Activated CD4-positive, alpha-beta T cell treated with anti-CD3 and anti-CD28 coated beads for 4 hours (primary cell): ENCODE results near the gene SPEF1.

Experiments
- DNase-seq, 2 donors: peaks; one replicate each; pipeline ENCODE4 v3.0.0-alpha.2; 2020

The SPEF1 gene

GRCh38 chr20:3744806-3745685, 36.2 kb downstream of the SPEF1 start:
- peak; percentile 79 to 83 for DNase-seq

GRCh38 chr20:3744037-3744436, 37.2 kb downstream of the SPEF1 start:
- no peak for DNase-seq

GRCh38 chr20:3743251-3743650, 38.0 kb downstream of the SPEF1 start:
- no peak for DNase-seq

GRCh38 chr20:3741836-3742458, 39.3 kb downstream of the SPEF1 start:
- no peak for DNase-seq

- no peak for DNase-seq
These were observed 40.5 kb downstream of the SPEF1 start for GRCh38 chr20:3740615-3741301.

- DNase-seq = no peak
These were observed 41.3 kb downstream of the SPEF1 start for GRCh38 chr20:3739926-3740451.

- no peak for DNase-seq
These were observed 42.0 kb downstream of the SPEF1 start for GRCh38 chr20:3739054-3739925.

DNA sequence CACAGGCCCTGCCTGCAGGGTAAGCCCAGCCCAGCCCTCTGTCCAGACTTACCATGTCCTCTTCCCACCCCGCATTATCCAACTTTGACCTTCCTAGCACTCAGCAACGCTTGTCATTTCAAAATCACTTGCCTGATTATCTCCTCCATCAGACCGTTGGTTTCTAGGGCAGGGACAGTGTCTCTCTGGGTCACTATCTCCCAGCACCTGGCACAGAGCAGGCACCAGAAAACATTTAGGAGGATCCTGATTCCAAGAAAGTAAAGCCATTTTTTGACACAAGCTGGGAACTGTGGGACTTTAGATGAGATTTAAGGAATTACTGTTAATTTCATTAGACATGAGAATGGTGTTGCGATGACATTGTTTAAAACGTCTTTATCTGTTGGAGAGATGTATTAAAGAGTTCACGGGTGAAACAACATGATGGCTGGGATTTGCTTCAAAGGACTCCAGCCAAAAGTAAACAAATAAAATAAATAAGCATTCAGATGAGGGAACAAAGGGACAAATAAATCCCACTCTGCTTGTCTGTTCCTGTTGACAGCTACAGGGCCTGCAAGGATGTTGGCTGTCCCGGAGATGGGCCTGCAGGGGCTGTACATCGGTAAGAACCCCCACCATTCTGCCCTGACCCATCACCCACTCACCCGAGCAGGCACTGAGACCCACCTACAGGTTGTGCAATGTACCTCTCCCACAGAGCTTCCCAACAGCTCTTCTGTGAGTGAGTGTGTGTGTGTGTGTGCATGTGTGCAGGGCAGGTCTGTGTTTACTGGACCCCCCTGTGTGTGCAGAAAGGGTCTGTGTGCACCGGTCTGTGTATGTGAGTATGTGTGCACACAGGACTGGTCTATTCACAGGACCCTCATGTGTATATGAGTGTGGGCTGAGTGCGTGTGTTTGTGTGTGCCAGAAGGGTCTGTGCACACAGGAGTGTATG, 42.9 kb downstream of the SPEF1 start:
- DNase-seq = no peak

- no peak for DNase-seq
These were observed 45.5 kb downstream of the SPEF1 start for GRCh38 chr20:3735768-3736167.

GRCh38 chr20:3734111-3734843, 47.0 kb downstream of the SPEF1 start:
- no peak for DNase-seq

DNA sequence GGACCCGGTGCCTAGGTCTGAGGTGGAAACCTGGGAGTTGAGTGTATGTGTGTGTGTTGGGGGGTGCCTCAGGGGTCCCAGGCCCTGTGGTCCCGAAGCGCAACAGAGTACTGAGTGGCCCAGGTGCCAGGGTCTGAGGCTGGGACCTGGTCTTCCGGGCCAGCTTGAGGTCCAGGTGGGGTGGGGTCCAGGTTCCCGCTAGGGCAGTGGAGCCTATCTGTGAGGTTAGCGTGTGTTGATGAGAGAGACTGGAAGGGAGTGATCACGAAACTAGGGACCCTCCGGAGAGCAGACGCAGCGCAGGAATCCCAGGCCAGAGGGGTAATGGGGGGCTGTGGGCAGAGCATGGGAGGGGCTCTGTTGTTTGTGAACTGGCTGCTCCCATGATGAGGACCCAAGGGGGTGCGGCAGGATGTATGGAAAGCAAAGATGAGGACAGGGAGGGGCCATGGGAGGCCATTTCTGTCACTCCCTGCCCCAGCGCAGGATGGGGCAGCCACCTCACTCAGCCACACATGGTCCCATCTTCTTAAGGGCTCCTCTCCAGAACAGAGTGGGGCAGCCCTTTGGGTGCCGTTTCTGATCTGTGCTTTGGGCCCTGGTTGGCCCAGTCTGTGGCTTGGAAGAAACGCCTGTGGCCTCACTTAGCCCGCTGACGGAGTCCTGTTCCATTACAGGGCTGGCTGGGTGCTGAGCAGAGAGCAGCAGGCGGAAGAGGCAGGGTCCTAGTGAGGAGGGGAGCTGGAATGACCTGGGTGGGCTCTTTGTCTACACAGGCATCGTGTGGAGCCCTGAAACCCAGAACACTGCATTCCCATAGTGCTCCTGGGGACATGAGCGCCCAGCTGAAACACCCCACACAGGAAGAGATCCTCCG, 47.9 kb downstream of the SPEF1 start:
- no peak for DNase-seq

DNA sequence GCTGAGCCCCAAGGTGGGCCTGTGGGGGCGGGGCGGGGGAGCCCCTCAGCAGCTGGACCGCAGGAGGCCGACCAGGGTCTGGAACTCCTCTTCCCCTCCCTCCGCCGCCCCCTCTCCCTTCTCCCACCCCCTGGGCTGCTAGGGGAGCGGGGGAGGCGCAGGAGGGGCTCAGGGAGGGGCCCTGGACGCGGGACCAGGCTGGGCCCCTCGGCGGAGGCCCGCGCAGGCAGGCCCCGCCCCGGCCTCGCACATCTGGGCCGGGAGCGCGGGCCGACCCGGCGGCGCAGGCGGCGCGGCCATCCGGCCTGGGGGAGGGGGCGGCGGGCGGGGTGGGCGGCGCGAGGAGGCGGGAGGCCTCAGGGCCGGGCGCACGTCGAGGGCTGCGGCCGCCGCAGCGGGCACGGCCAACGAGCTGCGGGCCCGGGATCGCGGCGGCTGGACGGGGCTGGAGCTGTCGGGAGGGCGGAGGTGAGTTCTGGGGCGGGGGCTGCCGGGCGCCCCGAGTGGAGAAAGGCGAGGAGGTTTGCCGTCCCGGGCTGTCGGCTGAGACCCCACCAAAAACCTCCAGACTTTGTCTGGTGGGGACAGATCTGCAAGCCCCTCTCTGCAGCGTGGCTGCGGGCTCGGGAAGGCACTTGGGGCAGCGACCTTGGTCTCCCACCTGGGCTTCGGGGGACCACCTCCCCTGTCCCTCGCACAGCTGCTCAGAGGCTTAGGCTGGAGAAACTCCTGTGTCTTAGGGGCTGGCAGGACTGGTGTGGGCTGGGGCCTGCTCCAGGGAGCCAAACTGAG, 48.7 kb downstream of the SPEF1 start, which contains the start of gene HSPA12B:
Gene HSPA12B, plus strand, starts transcription at position 359 of the 792 bp plus-strand sequence. CDS start 5,990 bp downstream, outside the sequence.
- DNase-seq = no peak

DNA sequence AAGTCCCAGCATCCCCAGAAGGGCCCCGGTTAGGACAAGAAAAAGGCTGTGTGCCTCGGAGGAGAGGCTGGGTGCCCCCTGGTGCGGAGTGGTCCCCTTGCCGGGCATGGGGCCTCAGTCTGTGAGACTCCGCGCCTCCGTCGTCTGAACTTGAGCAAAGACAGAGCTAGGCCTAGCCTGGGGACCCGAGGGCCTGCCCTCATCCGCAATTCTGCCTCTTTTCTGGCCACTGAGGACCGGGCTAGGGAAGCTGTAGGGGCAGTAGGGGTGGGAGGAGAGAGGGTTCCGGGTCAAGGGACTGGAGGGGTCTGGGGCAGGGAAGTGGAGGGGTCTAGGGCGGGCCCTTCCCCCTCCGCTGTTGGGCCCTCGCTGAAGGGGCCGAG, 49.3 kb downstream of the SPEF1 start:
- DNase-seq = no peak

DNA sequence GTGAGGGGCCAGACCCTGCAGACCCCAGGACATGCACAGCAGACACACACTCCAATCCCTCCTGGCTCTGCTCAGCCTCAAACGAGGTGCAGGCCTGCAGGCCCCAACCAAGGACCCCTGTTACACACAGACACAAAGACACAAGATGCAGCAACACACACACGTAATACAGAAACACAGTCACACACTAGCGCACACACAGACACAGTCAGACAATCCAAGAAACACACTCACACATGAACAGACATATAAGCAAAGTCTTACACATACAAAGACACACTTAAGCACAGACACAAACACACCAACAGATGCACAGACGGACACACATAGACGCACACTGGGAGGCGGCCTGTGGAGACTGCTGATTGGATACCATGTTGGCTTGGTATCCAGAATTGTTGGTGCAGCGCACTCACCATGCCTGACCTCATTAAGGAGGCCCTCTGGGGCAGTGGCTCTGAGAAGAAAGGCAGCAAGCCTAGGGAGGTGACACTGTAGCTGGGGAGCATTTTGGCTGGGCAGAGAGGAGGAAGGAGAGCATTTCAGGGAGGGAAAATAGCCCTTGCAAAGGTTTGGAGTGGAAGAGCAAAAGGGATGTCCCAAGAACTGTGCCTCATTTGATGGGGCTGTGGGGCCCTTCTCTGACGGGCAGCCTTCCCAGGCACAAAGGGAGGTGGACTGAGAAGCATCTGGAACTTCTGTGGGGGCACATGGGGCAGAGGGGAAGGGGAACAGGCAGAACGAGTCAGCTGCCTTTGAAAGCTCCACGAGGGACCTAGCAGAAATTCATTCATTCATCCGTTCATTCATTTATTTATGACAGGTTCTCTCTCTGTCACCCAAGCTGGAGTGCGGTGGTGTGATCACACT, 50.2 kb downstream of the SPEF1 start:
- no peak for DNase-seq

GRCh38 chr20:3729811-3730540, 51.3 kb downstream of the SPEF1 start:
- DNase-seq = no peak

DNA sequence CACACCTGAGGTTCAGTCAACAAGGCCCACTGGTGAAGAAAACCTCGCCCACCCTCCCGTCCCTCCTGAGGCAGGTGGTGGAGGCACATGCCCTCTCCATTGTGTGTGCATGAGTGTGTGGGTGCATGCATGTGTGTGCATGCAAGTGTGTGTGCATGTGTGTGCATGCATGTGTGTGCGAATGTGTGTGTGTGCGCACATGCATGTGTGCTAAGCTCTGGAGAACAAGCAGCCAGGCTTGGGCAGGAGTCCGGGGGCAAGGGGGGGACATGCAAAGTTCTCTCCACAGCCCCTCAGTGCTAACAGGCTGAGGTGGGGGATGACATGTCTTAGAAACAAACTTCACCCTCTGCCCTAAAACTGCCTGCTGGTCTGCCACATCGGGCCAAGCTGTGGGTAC, 51.9 kb downstream of the SPEF1 start:
- DNase-seq = no peak

DNA sequence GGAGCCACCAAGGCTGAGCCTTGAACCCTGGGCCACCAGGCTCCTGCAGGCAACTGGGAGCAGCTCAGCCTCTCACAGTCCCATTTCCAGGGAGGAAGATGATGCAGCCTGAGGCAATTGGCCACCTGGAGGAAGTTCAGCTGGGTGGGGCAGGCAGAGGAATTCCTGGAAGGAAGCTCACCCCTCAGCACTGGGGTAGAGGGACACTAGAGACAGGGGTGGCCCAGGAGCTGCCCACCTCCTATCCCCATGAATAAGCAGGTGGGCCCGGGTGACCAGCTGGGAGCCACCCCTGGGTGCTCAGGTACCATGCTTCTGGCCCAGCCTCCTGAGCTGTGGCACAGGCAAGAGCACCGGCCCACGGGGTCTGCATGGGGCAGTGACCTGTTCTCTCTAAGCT, 52.4 kb downstream of the SPEF1 start:
- DNase-seq = no peak
